Endodermal cell (in vitro differentiated cells): ENCODE data around the gene ADTRP. TPM values are rescaled to one million over a fixed set of nuclear protein-coding genes. Genes with fewer than 3 reads are reported as not detected.

Source experiments
- DNase-seq: peaks from one replicate; pipeline ENCODE4 v3.0.0-alpha.2; 2017
- H3K27ac ChIP-seq: 2 replicates; pipeline ENCODE4 v1.5.1; 2013; ENCODE audit warnings: mild to moderate bottlenecking, low read depth, low read length, moderate library complexity
- H3K27me3 ChIP-seq: 2 replicates; pipeline ENCODE4 v1.6.1; 2013; ENCODE audit warnings: mild to moderate bottlenecking, low read length, moderate library complexity; ENCODE audit not compliant: insufficient read depth, control insufficient read depth, poor library complexity, severe bottlenecking
- H3K36me3 ChIP-seq: 2 replicates; pipeline ENCODE4 v1.7.0; 2013; ENCODE audit warnings: mild to moderate bottlenecking, low read length, moderate library complexity; ENCODE audit not compliant: control insufficient read depth, insufficient read depth
- H3K4me1 ChIP-seq: one replicate; pipeline ENCODE4 v1.7.0; 2013; ENCODE audit warnings: low read length; ENCODE audit not compliant: control insufficient read depth, insufficient read depth
- H3K4me3 ChIP-seq: 2 replicates; pipeline ENCODE4 v1.5.1; 2013; ENCODE audit warnings: mild to moderate bottlenecking, low read length, moderate library complexity
- H3K9ac ChIP-seq: 2 replicates; pipeline ENCODE4 v1.6.1; 2013; ENCODE audit warnings: mild to moderate bottlenecking, low read length, moderate library complexity; ENCODE audit not compliant: poor library complexity, severe bottlenecking; ENCODE audit errors: extremely low read depth
- H3K9me3 ChIP-seq: 2 replicates; pipeline ENCODE4 v1.6.1; 2013; ENCODE audit warnings: mild to moderate bottlenecking, low read length, moderate library complexity; ENCODE audit not compliant: control insufficient read depth
- H3K27ac Mint-ChIP-seq: 2 replicates; pipeline ENCODE4 v1.8.0; 2020; ENCODE audit warnings: mixed read lengths
- H3K27me3 Mint-ChIP-seq: 2 replicates; pipeline ENCODE4 v1.8.0; 2021; ENCODE audit warnings: mild to moderate bottlenecking, mixed read lengths; ENCODE audit not compliant: insufficient read depth
- H3K36me3 Mint-ChIP-seq: 2 replicates; pipeline ENCODE4 v1.8.0; 2020; ENCODE audit warnings: low read depth, mixed read lengths
- H3K4me1 Mint-ChIP-seq: 2 replicates; pipeline ENCODE4 v1.8.0; 2020; ENCODE audit warnings: mixed read lengths
- H3K4me3 Mint-ChIP-seq: 2 replicates; pipeline ENCODE4 v1.8.0; 2020; ENCODE audit warnings: mild to moderate bottlenecking, moderate library complexity, mixed read lengths
- H3K9me3 Mint-ChIP-seq: 2 replicates; pipeline ENCODE4 v1.8.0; 2020; ENCODE audit warnings: mild to moderate bottlenecking, mixed read lengths
- WGBS, 2 experiments: methylation state at CpG; one replicate each; pipeline versions ENCODE4 v1.1.5 to v1.1.7; 2013; ENCODE audit warnings: missing lambda C conversion rate in 2 of 2, mixed read lengths in 1 of 2; ENCODE audit not compliant: insufficient coverage in 1 of 2, insufficient read length in 1 of 2; 5-methylcytosine and 5-hydroxymethylcytosine counted together
- total RNA-seq, 2 donors: library from RNA; stranded (reverse); fragmentation: NEBNext Ultra II Directional in 1 of 2; extraction: Animal tissue kit (Norgen Biotek cat#: 25700) in 1 of 2; gene quantifications; 2 replicates in 1 of 2; 3 replicates in 1 of 2; pipeline ENCODE4 v1.2.1, GENCODE V29; 2021
- TF ChIP-seq, protein P1 (sequence below): fragments of 200-600 bp; sonication (generic); conservative IDR thresholded peaks from 2 replicates; pipeline ENCODE4 v1.5.0; 2021; ENCODE audit warnings: antibody characterized with exemption, mild to moderate bottlenecking

ADTRP gene
- total RNA-seq, 2 donors from 2014 or later: 0.20 to 0.29 TPM

- peaks cover 4% of the 10 kb centered on the region for H3K4me1 Mint-ChIP-seq
- Histone ChIP-seq H3K9ac (no peak overlapping the region), H3K27ac (no peak overlapping the region), H3K4me3 (no peak overlapping the region), H3K4me1 (no peaks in the 10 kb centered on the region), H3K36me3 (no peaks in the 10 kb centered on the region), H3K27me3 (no peaks in the 10 kb centered on the region), H3K9me3 (no peaks in the 10 kb centered on the region)
- H3K36me3 Mint-ChIP-seq: no peaks in the 10 kb centered on the region
- no peaks in the 10 kb centered on the region for H3K27me3 Mint-ChIP-seq
- no peak overlapping the region for H3K27ac Mint-ChIP-seq
- H3K9me3 Mint-ChIP-seq: peaks cover 7% of the 10 kb centered on the region
- no peak for DNase-seq
- no peak overlapping the region for H3K4me3 Mint-ChIP-seq
- TF ChIP-seq, protein P1, sequence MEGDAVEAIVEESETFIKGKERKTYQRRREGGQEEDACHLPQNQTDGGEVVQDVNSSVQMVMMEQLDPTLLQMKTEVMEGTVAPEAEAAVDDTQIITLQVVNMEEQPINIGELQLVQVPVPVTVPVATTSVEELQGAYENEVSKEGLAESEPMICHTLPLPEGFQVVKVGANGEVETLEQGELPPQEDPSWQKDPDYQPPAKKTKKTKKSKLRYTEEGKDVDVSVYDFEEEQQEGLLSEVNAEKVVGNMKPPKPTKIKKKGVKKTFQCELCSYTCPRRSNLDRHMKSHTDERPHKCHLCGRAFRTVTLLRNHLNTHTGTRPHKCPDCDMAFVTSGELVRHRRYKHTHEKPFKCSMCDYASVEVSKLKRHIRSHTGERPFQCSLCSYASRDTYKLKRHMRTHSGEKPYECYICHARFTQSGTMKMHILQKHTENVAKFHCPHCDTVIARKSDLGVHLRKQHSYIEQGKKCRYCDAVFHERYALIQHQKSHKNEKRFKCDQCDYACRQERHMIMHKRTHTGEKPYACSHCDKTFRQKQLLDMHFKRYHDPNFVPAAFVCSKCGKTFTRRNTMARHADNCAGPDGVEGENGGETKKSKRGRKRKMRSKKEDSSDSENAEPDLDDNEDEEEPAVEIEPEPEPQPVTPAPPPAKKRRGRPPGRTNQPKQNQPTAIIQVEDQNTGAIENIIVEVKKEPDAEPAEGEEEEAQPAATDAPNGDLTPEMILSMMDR: no peak
- WGBS, 2 experiments: 90 to 91% methylated on average over 9 of the region's 9 CpGs
These were observed 68.3 kb downstream of the ADTRP start for GRCh38 chr6:11710311-11710761.

DNA sequence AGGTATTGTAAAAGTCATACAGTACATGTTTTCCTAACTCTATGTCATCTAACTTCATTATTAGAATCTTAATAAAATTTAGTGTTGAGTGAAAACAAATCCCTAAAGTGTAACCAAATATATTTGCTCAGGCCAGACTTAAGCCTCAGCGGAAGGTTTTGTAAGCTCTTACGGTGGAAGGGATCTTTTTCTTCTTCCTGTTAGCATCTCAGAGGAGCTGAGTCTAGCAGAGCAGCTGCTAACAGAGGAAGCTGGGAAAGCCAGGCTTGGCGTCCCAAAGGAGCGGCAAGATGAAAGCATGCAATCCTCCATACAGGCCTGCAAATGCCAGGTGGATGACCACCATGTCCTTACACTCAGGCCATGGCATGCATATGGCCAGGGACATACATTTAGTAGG is 72.4 kb downstream of the ADTRP start:
- no peak overlapping the region for H3K4me3 ChIP-seq
- H3K27ac ChIP-seq: no peak overlapping the region
- no peak overlapping the region for H3K9ac ChIP-seq
- H3K27me3 Mint-ChIP-seq: peaks cover 4% of the 10 kb centered on the region
- DNase-seq: no peak
- 91 to 100% methylated on average over 4 of the region's 4 CpGs for WGBS, 2 experiments
- H3K36me3 Mint-ChIP-seq: no peaks in the 10 kb centered on the region
- no peaks in the 10 kb centered on the region for H3K9me3 ChIP-seq
- H3K9me3 Mint-ChIP-seq: peaks cover 7% of the 10 kb centered on the region
- H3K4me3 Mint-ChIP-seq: no peak overlapping the region
- no peak overlapping the region for H3K27ac Mint-ChIP-seq
- no peaks in the 10 kb centered on the region for H3K27me3 ChIP-seq
- H3K36me3 ChIP-seq: no peaks in the 10 kb centered on the region
- TF ChIP-seq, protein P1: no peak
- H3K4me1 ChIP-seq: no peaks in the 10 kb centered on the region
- no peaks in the 10 kb centered on the region for H3K4me1 Mint-ChIP-seq

- TF ChIP-seq, protein P1: no peak
- no peak overlapping the region for H3K27ac ChIP-seq
- Mint-ChIP-seq H3K4me3 (no peak overlapping the region), H3K27ac (no peak overlapping the region), H3K4me1 (no peaks in the 10 kb centered on the region), H3K27me3 (peaks cover 4% of the 10 kb centered on the region), H3K36me3 (no peaks in the 10 kb centered on the region), H3K9me3 (peaks cover 7% of the 10 kb centered on the region)
- H3K9ac ChIP-seq: no peak overlapping the region
- H3K27me3 ChIP-seq: no peaks in the 10 kb centered on the region
- H3K4me1 ChIP-seq: no peaks in the 10 kb centered on the region
- WGBS, 2 experiments: 94 to 100% methylated on average over 3 to 4 of the region's 4 CpGs
- no peaks in the 10 kb centered on the region for H3K36me3 ChIP-seq
- H3K4me3 ChIP-seq: no peak overlapping the region
- H3K9me3 ChIP-seq: no peaks in the 10 kb centered on the region
- DNase-seq: no peak
These were observed 73.1 kb downstream of the ADTRP start for GRCh38 chr6:11705483-11705882.
